ENCODE measurements around the gene OTUB1. TPM values are rescaled to one million over a fixed set of nuclear protein-coding genes. Genes with fewer than 3 reads are reported as not detected.

Gene OTUB1
- total RNA-seq, 1 donor from 2014 or later: 51.3 TPM

DNA sequence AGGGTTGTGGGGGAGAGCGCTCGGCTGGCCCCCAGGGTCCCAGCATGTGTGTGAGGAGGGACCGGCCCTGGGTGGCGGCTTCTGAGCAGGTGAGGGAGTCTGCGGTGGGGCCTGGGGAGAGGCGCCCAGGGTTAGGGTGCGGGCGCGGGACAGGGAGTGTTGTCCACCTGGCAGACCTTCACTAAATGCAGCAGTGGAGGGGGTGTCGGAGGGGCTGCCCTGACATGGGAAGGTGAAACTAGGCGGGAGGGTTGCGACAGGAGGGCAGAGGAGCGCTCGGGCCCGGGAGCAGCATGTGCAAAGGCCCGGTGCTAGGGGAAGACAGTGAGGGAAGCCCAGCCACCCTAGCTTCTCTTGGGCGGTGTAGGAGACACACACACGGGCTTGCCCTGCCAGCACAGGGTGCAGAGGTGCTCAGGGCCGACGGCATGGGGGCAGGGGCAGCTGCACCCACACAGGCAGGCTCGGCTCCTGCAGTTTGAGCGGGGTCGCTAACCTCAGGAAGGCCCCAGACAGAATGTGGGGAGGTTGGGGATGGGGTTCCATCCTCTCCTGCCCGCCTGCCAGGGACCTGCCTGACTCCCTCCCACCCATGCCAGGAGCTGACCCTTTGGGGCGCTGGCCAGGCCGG, 22.2 kb downstream of the OTUB1 start:
- Mint-ChIP-seq H3K36me3 (no peaks in the 10 kb centered on the region), H3K4me1 (peaks cover 27% of the 10 kb centered on the region), H3K4me3 (peak overlapping the region; percentile 82), H3K27ac (no peak overlapping the region), H3K27me3 (ENCODE audit: insufficient read depth, low read depth) (peaks cover 8% of the 10 kb centered on the region), H3K9me3 (peaks cover 3% of the 10 kb centered on the region)
- Histone ChIP-seq H3K4me2 (peak overlapping the region; percentile 91), H3K27ac (no peak overlapping the region), H4K20me1 (ENCODE audit: low read depth) (peaks cover 43% of the 10 kb centered on the region), H2AFZ (replicated peaks) (no peak overlapping the region), H3K79me2 (ENCODE audit: low read depth) (no peaks in the 10 kb centered on the region), H3K4me3 (peak overlapping the region; percentile 42), H3K4me1 (peaks cover 15% of the 10 kb centered on the region), H3F3A (ENCODE audit: low read depth) (peaks cover 33% of the 10 kb centered on the region), H3K9me3 (ENCODE audit: low read depth) (no peaks in the 10 kb centered on the region), H3K9ac (no peak overlapping the region), H3K27me3 (peaks cover 59% of the 10 kb centered on the region), H3K36me3 (no peaks in the 10 kb centered on the region)
- TF ChIP-seq EZH2 (IDR thresholded peaks at IDR 0.05): no peak
- TF ChIP-seq EZH2phosphoT487 (IDR thresholded peaks at IDR 0.05): no peak
- TF ChIP-seq, protein P1, sequence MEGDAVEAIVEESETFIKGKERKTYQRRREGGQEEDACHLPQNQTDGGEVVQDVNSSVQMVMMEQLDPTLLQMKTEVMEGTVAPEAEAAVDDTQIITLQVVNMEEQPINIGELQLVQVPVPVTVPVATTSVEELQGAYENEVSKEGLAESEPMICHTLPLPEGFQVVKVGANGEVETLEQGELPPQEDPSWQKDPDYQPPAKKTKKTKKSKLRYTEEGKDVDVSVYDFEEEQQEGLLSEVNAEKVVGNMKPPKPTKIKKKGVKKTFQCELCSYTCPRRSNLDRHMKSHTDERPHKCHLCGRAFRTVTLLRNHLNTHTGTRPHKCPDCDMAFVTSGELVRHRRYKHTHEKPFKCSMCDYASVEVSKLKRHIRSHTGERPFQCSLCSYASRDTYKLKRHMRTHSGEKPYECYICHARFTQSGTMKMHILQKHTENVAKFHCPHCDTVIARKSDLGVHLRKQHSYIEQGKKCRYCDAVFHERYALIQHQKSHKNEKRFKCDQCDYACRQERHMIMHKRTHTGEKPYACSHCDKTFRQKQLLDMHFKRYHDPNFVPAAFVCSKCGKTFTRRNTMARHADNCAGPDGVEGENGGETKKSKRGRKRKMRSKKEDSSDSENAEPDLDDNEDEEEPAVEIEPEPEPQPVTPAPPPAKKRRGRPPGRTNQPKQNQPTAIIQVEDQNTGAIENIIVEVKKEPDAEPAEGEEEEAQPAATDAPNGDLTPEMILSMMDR (IDR thresholded peaks at IDR 0.05): no peak
- no peak for DNase-seq (ENCODE audit: low spot score)

- H3K36me3 Mint-ChIP-seq: no peaks in the 10 kb centered on the region
- Histone ChIP-seq H3K27ac (no peak overlapping the region), H3K79me2 (ENCODE audit: low read depth) (no peaks in the 10 kb centered on the region), H3K4me1 (peaks cover 15% of the 10 kb centered on the region), H3K4me3 (no peak overlapping the region), H3K27me3 (peaks cover 59% of the 10 kb centered on the region), H3K36me3 (no peaks in the 10 kb centered on the region), H3F3A (ENCODE audit: low read depth) (peaks cover 28% of the 10 kb centered on the region), H3K9ac (no peak overlapping the region), H3K4me2 (no peak overlapping the region), H3K9me3 (ENCODE audit: low read depth) (no peaks in the 10 kb centered on the region), H4K20me1 (ENCODE audit: low read depth) (peaks cover 38% of the 10 kb centered on the region), H2AFZ (replicated peaks) (no peak overlapping the region)
- H3K4me1 Mint-ChIP-seq: peaks cover 27% of the 10 kb centered on the region
- DNase-seq (ENCODE audit: low spot score): no peak
- no peak for TF ChIP-seq EZH2 (IDR thresholded peaks at IDR 0.05)
- TF ChIP-seq, protein P1 (IDR thresholded peaks at IDR 0.05): no peak
- TF ChIP-seq EZH2phosphoT487 (IDR thresholded peaks at IDR 0.05): no peak
- H3K4me3 Mint-ChIP-seq: no peak overlapping the region
- no peak overlapping the region for H3K27ac Mint-ChIP-seq
- peaks cover 10% of the 10 kb centered on the region for H3K27me3 Mint-ChIP-seq (ENCODE audit: insufficient read depth, low read depth)
- H3K9me3 Mint-ChIP-seq: peaks cover 3% of the 10 kb centered on the region
Observed at GRCh38 chr11:64008914-64009633, 22.8 kb downstream of the OTUB1 start.

DNA sequence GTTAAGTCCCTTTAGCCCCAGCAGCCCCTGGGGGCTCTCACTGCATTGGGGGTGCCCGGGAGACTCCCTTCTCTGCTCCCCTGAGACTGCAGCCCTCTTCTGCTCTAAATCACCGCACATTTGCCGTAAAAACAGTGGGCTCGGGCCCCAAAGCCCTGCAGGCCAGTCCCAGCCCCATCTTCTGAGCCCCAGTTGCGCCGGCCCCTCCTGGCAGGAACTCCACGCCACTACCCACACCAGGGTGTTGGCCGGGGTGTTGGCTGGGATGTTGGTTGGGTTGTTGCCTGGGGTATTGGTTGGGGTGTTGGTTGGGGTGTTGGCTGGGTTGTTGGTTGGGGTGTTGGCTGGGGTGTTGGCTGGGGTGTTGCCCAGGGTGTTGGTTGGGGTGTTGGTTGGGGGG, 23.5 kb downstream of the OTUB1 start:
- H3K36me3 ChIP-seq: no peaks in the 10 kb centered on the region
- Mint-ChIP-seq H3K27ac (no peak overlapping the region), H3K27me3 (ENCODE audit: insufficient read depth, low read depth) (peaks cover 10% of the 10 kb centered on the region), H3K36me3 (no peaks in the 10 kb centered on the region), H3K4me3 (no peak overlapping the region), H3K9me3 (peaks cover 3% of the 10 kb centered on the region), H3K4me1 (peaks cover 31% of the 10 kb centered on the region)
- H3F3A ChIP-seq (ENCODE audit: low read depth): peaks cover 25% of the 10 kb centered on the region
- peaks cover 57% of the 10 kb centered on the region for H3K27me3 ChIP-seq
- H3K9me3 ChIP-seq (ENCODE audit: low read depth): no peaks in the 10 kb centered on the region
- no peak overlapping the region for H3K27ac ChIP-seq
- H3K9ac ChIP-seq: no peak overlapping the region
- H3K4me2 ChIP-seq: no peak overlapping the region
- peaks cover 15% of the 10 kb centered on the region for H3K4me1 ChIP-seq
- H4K20me1 ChIP-seq (ENCODE audit: low read depth): peaks cover 34% of the 10 kb centered on the region
- TF ChIP-seq, protein P1 (IDR thresholded peaks at IDR 0.05): no peak
- TF ChIP-seq EZH2 (IDR thresholded peaks at IDR 0.05): no peak
- no peak for TF ChIP-seq EZH2phosphoT487 (IDR thresholded peaks at IDR 0.05)
- H3K4me3 ChIP-seq: no peak overlapping the region
- no peaks in the 10 kb centered on the region for H3K79me2 ChIP-seq (ENCODE audit: low read depth)
- DNase-seq (ENCODE audit: low spot score): no peak
- H2AFZ ChIP-seq (replicated peaks): no peak overlapping the region
